Right lobe of liver (tissue), 6 donors: Measurements from ENCODE around the gene EXOC4. TPM values are rescaled to one million over a fixed set of nuclear protein-coding genes. Genes with fewer than 3 reads are reported as not detected.

Source experiments
- ATAC-seq, 4 donors: fragments of 200-7000 bp; cut with Tn5 transposase; one replicate each; pipeline ENCODE4 v1.9.1; 2020; ENCODE audit warnings: mild to moderate bottlenecking in 4 of 4, moderate library complexity in 4 of 4
- DNase-seq, 3 donors: peaks; one replicate each; pipeline ENCODE4 v3.0.0-alpha.2; 2020
- H3K27ac ChIP-seq, 3 donors: fragments of 200-600 bp; one replicate each; pipeline ENCODE4 v1.8.0; 2022
- H3K27me3 ChIP-seq, 2 donors: fragments of 200-600 bp; one replicate each; pipeline ENCODE4 v1.8.0; 2022
- H3K36me3 ChIP-seq, 4 donors: fragments of 200-600 bp; sonication (generic) in 1 of 4; one replicate each; pipeline versions ENCODE4 v1.5.1 to v1.8.0; 2017 to 2022; ENCODE audit warnings: control low read depth in 1 of 4
- H3K4me1 ChIP-seq, 4 donors: fragments of 200-600 bp; sonication (generic) in 1 of 4; one replicate each; pipeline versions ENCODE4 v1.5.1 to v1.8.0; 2017 to 2022; ENCODE audit warnings: control low read depth in 1 of 4
- H3K4me3 ChIP-seq, 3 donors: fragments of 200-600 bp; one replicate each; pipeline ENCODE4 v1.8.0; 2022
- H3K9me3 ChIP-seq, 4 donors: fragments of 200-600 bp; sonication (generic) in 1 of 4; one replicate each; pipeline versions ENCODE4 v1.5.1 to v1.8.0; 2017 to 2022; ENCODE audit warnings: control low read depth in 1 of 4
- POLR2A ChIP-seq: fragments of 450-650 bp; IDR thresholded peaks from one replicate; pipeline ENCODE4 v1.6.1; 2017; ENCODE audit warnings: antibody characterized with exemption, mild to moderate bottlenecking
- WGBS: methylation state at CpG from one replicate; pipeline ENCODE4 v1.1.6; 2018; ENCODE audit warnings: low coverage, low lambda C conversion rate; ENCODE audit not compliant: insufficient coverage; ENCODE audit errors: missing lambda C conversion rate; 5-methylcytosine and 5-hydroxymethylcytosine counted together
- intact Hi-C, 2 donors: fragments of 100-400 bp; cut with DNase I; formaldehyde crosslinking; loops; one replicate each; pipeline versions ENCODE4 v1.11.2 to v1.14.1; 2022
- total RNA-seq, 6 experiments: library from RNA; depleted of rRNA in 2 of 6; stranded (reverse); fragments of >200 nt in 2 of 6; fragmentation: NEBNext Ultra II Directional in 3 of 6; extraction: Animal tissue kit (Norgen Biotek cat#: 25700) in 3 of 6; gene quantifications; one replicate each; pipeline versions ENCODE4 v1.1.0 to v1.2.4, GENCODE V29; 2016 to 2023
- TF ChIP-seq, protein P1 (sequence below), 4 donors: fragments of 200-600 bp in 3 of 4; fragments of 450-650 bp in 1 of 4; IDR thresholded peaks; one replicate each; pipeline versions ENCODE4 v1.5.1 to v1.8.0; 2016 to 2022; ENCODE audit warnings: antibody characterized with exemption in 4 of 4, mild to moderate bottlenecking in 2 of 4
- donor health status: DM: no; HTN: yes; CAD: no.
- donor health status: DM: no; HTN: no; CAD: no.
- donor health status: DM: no; HTN: no; CAD: no.
- donor health status: DM: no; HTN: yes; CAD: no.
- donor health status: DM: no; HTN: yes; CAD: no.

EXOC4 gene
- total RNA-seq, 6 experiments from 2014 or later: 23.7 to 33.5 (median 30.0) TPM

DNA sequence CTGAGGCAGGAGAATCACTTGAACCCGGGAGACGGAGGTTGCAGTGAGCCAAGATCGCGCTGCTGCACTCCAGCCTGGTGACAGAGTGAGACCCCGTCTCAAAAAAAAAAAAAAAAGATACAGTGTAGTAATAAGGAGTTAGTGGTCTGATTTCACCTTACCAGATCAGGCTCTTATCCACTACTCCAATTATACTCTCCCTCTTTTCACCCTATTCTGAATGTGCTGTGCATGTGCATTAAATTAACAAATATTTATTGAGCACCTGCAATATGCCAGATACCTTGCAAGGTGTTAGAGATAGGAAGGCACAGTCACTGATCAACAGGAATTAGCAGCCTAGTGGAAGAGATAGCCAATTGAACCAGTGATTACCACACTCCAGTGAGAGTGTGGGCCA is 632.3 kb downstream of the EXOC4 start:
- WGBS: 100% methylated on average over 4 of the region's 5 CpGs
- no peak for TF ChIP-seq POLR2A
- TF ChIP-seq, protein P1, sequence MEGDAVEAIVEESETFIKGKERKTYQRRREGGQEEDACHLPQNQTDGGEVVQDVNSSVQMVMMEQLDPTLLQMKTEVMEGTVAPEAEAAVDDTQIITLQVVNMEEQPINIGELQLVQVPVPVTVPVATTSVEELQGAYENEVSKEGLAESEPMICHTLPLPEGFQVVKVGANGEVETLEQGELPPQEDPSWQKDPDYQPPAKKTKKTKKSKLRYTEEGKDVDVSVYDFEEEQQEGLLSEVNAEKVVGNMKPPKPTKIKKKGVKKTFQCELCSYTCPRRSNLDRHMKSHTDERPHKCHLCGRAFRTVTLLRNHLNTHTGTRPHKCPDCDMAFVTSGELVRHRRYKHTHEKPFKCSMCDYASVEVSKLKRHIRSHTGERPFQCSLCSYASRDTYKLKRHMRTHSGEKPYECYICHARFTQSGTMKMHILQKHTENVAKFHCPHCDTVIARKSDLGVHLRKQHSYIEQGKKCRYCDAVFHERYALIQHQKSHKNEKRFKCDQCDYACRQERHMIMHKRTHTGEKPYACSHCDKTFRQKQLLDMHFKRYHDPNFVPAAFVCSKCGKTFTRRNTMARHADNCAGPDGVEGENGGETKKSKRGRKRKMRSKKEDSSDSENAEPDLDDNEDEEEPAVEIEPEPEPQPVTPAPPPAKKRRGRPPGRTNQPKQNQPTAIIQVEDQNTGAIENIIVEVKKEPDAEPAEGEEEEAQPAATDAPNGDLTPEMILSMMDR (IDR thresholded peaks at IDR 0.05): no peak
- no peaks in the 10 kb centered on the region for H3K36me3 ChIP-seq
- H3K27ac ChIP-seq: no peak overlapping the region
- ATAC-seq: no peak
- no peak overlapping the region for H3K4me3 ChIP-seq
- DNase-seq: no peak
- H3K4me1 ChIP-seq: no peaks in the 10 kb centered on the region
- H3K9me3 ChIP-seq: no peaks in the 10 kb centered on the region
- intact Hi-C loops: no loop called here
- no peaks in the 10 kb centered on the region for H3K27me3 ChIP-seq

DNA sequence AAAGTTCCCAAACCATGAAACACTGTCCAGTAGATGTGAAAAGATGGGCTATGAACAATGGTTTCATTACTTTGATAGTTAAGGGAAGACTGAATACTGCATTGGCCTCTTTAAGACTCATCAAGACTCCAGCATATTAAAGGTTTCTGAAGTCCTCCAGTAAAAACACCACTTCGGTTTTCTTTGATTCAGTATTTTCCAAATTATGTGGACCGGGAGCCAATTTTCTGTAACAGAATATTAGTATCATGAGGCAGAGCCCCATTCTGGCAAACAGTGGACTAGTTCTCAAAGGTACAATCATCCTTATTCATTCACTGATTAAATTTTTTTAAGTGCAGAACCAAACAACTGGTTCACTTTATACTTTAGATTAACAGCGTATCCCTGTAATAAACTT is 633.2 kb downstream of the EXOC4 start:
- H3K9me3 ChIP-seq: no peaks in the 10 kb centered on the region
- ATAC-seq (no peak), DNase-seq (no peak)
- WGBS: 85% methylated on average over 3 of the region's 3 CpGs
- no peak overlapping the region for H3K27ac ChIP-seq
- intact Hi-C loops: no loop called here
- H3K36me3 ChIP-seq: no peaks in the 10 kb centered on the region
- no peaks in the 10 kb centered on the region for H3K27me3 ChIP-seq
- no peaks in the 10 kb centered on the region for H3K4me1 ChIP-seq
- H3K4me3 ChIP-seq: no peak overlapping the region
- no peak for TF ChIP-seq POLR2A
- TF ChIP-seq, protein P1 (IDR thresholded peaks at IDR 0.05): no peak

DNA sequence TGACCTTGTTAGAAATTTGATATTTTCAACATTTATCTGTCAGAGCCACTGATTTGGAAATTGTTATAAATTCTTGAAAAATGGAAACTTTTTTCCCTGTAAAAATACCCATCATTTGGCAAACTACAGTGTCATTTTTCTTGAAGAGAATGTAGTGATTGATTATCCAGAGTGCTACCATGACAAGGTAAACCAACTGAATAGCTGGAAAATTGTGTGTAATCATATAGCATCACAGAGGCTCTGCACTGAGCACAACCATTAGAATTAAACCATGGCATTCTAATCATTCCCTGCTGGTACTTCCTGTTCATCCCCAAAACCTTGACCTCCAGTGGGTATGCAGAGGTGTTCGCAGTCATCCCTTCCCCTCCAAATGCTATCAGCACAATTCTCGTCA is 633.9 kb downstream of the EXOC4 start:
- no peaks in the 10 kb centered on the region for H3K27me3 ChIP-seq
- H3K27ac ChIP-seq: no peak overlapping the region
- no peak for ATAC-seq
- H3K4me1 ChIP-seq: no peaks in the 10 kb centered on the region
- H3K4me3 ChIP-seq: no peak overlapping the region
- WGBS: 100% methylated on average over 2 of the region's 2 CpGs
- no peaks in the 10 kb centered on the region for H3K36me3 ChIP-seq
- TF ChIP-seq, protein P1 (IDR thresholded peaks at IDR 0.05): no peak
- TF ChIP-seq POLR2A: no peak
- H3K9me3 ChIP-seq: no peaks in the 10 kb centered on the region
- intact Hi-C loops: no loop called here
- DNase-seq: no peak

DNA sequence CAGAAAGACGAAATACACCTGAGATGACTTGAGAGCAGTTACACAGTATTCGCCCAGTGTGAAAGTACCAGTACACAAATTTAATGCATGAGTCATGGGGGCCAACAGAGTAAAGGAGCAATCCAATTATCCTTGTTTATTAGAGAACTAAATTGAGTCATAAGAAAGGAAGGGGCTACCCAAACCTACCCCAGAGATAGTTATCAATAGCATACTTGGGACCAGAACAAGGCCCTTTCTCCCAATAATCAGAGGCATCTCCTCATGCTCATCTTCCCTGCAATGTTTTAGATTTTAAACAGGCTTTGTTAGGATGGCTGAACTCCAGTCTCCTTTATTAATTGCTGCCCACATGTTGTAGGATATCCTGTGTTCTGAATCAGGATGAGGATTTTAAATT is 634.6 kb downstream of the EXOC4 start:
- no peak overlapping the region for H3K4me3 ChIP-seq
- H3K27me3 ChIP-seq: no peaks in the 10 kb centered on the region
- 81% methylated on average over 2 of the region's 2 CpGs for WGBS
- ATAC-seq (no peak), DNase-seq (no peak)
- intact Hi-C loops: no loop called here
- no peaks in the 10 kb centered on the region for H3K9me3 ChIP-seq
- no peak overlapping the region for H3K27ac ChIP-seq
- no peaks in the 10 kb centered on the region for H3K4me1 ChIP-seq
- no peak for TF ChIP-seq POLR2A
- TF ChIP-seq, protein P1 (IDR thresholded peaks at IDR 0.05): no peak
- H3K36me3 ChIP-seq: no peaks in the 10 kb centered on the region
